ENCODE results near the gene GGT5.
"Not testable (repeated sequence)": the region's sequence is repeated elsewhere in the genome, so short reads cannot be mapped to it uniquely, and the experiment has no call there.

The GGT5 gene, protein sequence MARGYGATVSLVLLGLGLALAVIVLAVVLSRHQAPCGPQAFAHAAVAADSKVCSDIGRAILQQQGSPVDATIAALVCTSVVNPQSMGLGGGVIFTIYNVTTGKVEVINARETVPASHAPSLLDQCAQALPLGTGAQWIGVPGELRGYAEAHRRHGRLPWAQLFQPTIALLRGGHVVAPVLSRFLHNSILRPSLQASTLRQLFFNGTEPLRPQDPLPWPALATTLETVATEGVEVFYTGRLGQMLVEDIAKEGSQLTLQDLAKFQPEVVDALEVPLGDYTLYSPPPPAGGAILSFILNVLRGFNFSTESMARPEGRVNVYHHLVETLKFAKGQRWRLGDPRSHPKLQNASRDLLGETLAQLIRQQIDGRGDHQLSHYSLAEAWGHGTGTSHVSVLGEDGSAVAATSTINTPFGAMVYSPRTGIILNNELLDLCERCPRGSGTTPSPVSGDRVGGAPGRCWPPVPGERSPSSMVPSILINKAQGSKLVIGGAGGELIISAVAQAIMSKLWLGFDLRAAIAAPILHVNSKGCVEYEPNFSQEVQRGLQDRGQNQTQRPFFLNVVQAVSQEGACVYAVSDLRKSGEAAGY

DNA sequence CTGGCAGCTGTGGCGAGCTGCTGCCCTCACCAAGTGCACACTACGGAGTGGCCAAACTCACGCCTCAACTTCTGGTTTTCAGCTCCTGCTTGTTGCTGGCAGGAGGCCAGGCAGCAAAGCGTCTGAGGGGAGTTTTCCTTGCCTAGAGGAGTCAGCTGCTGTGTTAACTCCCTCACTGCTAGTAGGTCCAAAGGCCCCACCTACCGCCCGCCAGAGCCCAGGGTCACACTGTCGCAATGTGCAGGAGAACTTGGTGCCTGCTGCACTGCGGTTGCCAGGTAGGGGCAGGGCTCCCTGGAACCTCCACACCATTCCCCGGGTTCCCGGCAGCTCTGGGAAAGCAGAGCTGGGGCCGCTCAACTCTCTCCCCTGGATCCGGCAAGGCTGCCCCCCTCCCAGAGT lies at the start of gene GGT5:
GGT5 (minus strand) TSS at position 53 of the 402 bp plus-strand sequence. CDS start 357 bp downstream, outside the sequence.
- DNase-seq (ENCODE audit: low read depth in 2 of 2), result not testable (repeated sequence)

DNA sequence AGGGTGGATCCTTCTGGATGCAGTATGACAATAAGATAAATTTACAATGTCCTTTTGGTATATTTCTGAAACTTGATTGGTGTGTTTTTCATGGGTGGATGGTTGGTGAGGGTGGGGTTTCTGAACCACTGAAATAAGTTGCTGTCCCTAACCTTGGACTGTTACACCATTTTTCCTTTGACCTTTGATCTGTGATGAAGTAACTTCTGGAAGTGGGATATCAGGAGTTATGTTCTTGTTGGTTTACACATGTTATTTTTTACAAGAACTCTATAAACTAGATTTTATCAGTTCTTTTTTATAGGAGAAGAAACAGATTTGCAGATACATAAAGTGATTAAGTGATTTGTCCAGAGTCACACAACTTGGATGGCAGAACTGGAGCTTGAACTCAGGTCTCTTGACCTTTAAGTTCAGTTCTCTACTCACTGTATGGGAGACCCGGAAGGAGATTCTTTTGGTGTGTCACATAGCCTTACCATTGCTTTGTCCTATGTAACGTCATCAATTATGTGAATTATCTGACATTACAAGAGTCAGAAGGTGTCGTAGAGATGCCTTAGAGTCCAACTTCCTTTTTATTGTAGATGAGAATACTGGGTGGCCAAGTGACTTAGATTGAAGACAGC lies 47.4 kb upstream of the GGT5 start:
- DNase-seq (ENCODE audit: low read depth in 2 of 2), result not testable (repeated sequence)

DNA sequence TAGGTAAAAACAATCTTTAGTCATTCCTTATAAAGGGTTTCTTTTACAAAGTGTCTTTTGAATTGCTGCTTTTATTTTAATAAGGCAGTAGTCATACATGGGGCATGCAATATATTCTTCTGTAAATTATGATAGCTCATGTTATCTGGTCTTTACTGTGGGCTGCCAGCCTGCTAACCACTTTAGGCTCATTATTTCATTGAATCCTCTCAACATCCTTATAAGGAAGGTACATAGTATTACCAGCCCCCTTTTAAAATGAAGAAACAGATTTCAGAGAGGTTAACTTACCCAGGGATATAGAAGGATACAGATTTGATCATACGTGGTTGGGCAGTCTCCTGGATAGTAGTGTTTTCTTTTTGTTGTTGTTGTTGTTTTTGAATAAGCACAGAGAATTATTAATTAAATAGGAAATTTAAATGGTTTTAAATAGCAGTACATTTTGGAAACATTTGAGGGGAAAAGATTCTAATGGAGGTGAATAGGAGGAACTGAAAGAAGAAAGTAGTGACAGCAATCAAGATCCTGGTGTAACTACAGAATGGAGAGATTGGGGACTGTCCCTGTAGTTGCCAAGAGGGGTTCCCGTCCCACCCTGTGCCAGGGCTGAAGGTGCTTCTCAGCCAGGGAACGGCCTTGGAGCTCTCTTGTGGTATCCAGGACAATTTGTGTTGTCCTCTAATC lies 46.8 kb upstream of the GGT5 start:
- no peak for DNase-seq (ENCODE audit: low read depth in 2 of 2)

- no peak for DNase-seq (ENCODE audit: low read depth in 2 of 2)
These were observed 45.6 kb upstream of the GGT5 start for GRCh38 chr22:24290459-24290858.

GRCh38 chr22:24289741-24290163 lies 44.9 kb upstream of the GGT5 start:
- no peak for DNase-seq (ENCODE audit: low read depth in 2 of 2)

- DNase-seq (ENCODE audit: low read depth in 2 of 2), result no peak
These were observed 44.2 kb upstream of the GGT5 start for GRCh38 chr22:24289114-24289513.

- DNase-seq (ENCODE audit: low read depth in 2 of 2), result not testable (repeated sequence)
These were observed 42.9 kb upstream of the GGT5 start for GRCh38 chr22:24287801-24288200.

GRCh38 chr22:24287212-24287611 lies 42.3 kb upstream of the GGT5 start:
- not testable (repeated sequence) for DNase-seq (ENCODE audit: low read depth in 2 of 2)

DNA sequence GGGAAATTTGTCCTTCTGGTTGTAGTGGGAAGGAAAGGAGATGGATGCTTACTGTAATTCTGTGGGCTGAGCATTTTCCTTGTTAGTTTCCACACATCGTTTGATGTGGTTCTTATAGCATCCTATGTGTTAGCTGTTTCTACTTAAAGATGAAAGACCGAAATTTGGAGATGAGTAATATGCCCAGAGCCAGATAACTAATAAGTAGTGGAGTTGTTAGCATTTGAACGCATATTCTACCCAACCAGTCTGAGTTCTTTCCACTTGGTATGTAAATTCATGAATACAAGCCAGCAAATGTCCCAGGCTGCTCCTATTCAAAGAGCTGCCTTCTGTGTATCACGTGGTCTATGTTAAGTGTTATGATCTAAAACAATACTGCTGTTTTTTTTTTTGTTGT lies 40.4 kb upstream of the GGT5 start:
- no peak for DNase-seq (ENCODE audit: low read depth in 2 of 2)

- no peak for DNase-seq (ENCODE audit: low read depth in 2 of 2)
These were observed 39.9 kb upstream of the GGT5 start for GRCh38 chr22:24284747-24285203.

DNA sequence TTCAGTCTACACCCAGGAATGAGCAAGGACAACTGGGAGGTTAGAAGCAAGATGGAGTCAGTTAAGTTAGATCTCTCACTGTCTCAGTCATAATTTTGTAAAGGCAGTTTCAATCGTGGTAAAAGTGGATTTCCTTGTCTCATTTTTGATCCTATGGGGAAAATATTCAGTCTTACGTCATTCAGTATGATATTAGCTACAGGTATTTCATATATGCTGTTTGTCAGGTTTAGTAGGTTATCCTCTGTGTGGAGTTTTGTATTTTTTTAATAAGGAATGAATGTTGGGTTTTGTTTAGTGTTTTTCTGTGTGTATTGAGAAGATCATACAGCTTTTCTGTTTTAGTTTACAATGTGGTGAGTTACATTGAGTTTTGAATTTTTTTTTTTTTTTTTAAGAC lies 37.5 kb upstream of the GGT5 start:
- no peak for DNase-seq (ENCODE audit: low read depth in 2 of 2)

- DNase-seq (ENCODE audit: low read depth in 2 of 2), result not testable (repeated sequence)
These were observed 35.5 kb upstream of the GGT5 start for GRCh38 chr22:24280363-24280762.

DNA sequence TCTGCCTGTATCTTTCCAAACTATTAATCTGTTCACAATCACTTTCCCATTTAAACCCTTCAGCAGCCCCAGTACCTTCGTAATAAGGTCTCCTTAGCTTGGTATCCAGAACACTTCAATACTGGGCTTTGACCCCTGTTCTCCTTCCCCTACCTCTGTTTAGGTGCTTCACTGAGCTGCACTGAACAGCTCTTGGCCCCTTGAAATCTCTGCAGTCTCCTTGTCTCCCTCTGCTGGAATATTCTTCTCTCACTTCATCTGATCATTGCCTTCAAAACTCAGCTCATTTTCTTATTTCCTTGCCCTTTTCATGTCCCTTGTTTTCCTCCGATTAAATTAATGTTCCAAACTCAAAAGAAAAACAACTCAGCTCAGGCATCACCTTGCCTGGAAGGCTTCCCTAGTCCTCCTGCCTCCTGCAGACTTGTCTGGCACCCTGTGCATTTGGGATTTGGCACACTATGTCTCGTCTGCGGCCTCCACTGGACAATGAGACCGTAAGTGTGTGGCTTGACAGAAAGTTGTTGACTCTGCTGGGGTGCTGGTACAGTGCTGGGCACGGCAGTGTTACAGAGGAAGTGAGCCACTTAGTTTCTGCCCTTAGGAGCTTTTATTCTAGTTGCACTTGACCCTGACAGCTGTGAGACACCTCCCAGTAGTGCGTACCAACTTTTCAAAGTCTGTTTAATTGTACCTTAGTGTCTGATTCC lies 30.0 kb upstream of the GGT5 start:
- not testable (repeated sequence) for DNase-seq (ENCODE audit: low read depth in 2 of 2)

DNA sequence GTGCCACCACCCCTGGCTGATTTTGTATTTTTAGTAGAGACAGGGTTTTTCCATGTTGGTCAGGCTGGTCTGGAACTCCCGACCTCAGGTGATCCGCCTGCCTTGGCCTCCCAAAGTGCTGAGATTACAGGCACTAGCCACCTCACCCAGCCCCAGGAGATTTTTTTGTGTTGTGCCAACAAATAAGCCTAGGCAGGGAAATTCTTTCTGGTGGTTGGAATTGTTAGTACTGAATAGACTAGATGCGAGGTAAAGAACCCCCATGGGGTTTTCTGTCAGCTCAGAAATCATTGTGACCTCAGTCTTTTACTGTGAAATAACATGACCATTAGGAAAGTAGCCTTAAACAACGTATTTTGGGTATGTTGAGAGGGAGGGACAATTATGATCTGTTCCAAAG lies 29.0 kb upstream of the GGT5 start:
- not testable (repeated sequence) for DNase-seq (ENCODE audit: low read depth in 2 of 2)

DNA sequence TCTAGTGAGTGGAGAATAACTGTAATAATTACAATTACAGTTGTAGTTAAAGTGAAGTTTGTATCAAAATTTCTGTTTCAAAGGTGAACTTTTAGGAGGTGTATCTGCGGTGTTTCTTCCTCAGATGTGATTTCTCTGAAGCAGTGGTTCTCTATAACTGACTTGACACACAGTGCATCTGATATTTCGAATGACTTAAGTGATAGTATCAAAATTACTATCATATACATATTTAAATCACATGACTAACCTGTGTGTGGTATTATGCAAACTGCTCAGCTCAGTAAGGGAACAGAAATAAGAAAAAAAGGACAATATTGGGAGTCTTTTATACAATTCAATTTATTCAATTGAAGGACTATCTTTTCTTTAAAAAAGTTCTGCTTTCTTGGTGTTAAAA lies 28.1 kb upstream of the GGT5 start:
- DNase-seq (ENCODE audit: low read depth in 2 of 2), result not testable (repeated sequence)

GRCh38 chr22:24271386-24271854 lies 26.5 kb upstream of the GGT5 start:
- DNase-seq (ENCODE audit: low read depth in 2 of 2), result no peak

DNA sequence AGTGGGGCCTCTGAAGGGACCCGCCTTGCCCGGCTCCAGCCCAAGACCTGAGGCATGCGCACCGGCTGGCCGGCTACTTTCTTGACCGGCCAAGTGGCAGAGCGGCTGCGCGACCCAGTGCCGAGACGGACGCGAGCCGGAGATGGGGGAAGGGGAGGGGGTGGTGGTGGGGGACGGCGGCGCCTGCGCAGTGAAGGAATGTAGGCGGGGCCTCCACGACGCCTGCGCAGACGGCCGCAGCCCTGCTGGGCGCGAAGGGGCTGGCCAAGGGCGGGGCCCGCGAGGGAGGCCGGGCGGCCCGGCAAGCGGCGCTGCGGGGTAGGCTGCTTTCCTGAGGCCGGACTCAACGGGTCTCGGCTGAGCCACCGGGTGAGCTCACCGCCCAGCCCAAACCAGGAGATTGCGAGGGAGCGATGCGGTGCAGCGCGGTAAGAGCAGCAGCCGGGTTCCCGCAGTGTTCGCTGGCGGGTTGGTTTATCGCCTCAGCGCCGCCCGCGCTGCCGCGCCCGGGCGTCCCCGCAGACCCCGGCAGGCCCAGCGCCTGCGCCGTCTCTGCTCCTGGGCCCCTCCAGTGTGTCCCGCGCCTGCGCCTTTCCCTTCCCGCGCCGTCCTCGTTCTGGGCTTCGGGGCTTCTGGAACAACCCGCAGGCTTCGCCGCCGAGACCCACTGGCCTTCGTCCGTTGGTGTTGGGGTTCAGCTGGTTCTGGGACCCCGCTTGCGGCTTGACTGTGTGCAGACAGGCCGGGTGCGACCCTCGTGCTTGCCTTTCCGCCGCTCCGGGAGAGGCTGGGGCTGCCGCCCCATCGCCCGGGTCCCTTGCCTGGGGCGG lies 25.9 kb upstream of the GGT5 start, which contains the start of gene SPECC1L:
SPECC1L (plus strand) TSS at position 276 of the 830 bp plus-strand sequence. CDS start 31,401 bp downstream, outside the sequence.
- peak; percentile 73 to 87 for DNase-seq (ENCODE audit: low read depth in 2 of 2)

GRCh38 chr22:24266495-24266894 lies 21.6 kb upstream of the GGT5 start:
- DNase-seq (ENCODE audit: low read depth in 2 of 2), result not testable (repeated sequence)

DNA sequence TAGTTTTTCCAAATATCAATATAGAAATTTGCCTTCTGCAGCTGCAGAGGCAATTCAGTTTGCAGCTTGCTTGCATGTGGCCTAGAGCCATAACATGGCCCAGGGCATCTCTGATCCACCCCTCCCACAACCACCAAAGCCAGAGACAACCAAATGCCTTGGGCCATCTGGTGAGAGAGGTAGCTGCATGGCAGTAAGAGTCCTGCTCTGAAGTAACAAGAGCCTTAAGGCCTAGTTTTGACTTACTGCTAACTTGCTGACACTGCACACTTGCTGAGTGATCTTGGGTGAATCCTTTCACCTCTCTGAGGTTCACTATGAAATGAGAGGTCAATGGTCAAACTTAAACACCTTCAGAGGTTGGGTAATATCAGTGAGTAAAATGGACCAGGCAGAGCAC lies 20.9 kb upstream of the GGT5 start:
- DNase-seq (ENCODE audit: low read depth in 2 of 2), result no peak

DNA sequence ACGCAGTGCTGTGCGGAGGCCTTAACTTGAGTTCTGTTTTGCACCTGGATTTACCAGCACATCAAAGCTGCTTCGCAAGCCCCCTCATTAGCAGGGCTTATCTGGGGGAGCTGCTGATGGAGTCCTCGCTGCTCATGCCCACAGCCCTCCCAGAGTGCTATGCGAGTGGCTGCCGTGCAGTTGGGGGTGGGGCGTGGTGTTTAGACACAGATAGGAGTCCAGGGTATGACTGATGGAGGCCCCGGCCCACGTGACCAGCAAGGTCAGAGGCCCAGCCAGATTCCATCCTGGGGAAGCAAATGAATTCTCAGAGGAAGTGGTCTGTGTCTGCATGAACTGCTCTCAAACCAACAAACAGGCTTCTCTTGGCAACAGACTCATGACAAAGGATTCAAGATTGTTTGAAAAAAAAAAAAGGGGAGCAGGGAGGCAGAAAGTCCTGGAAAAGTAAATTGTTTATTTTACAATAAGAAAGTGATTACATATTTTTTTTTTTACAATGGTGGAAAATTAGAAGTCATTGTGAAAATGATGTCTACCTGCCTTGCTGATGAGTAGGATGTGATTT lies 19.5 kb upstream of the GGT5 start:
- not testable (repeated sequence) for DNase-seq (ENCODE audit: low read depth in 2 of 2)
